RWPE1 (cell line): ENCODE measurements around the gene NIN.

ENCODE experiments used
- CTCF ChIA-PET: fragments of 350-600 bp; sonication (Branson Sonifier 250); formaldehyde crosslinking; extraction: SDS; loops from one replicate; lab custom pipeline; 2021; lab: Yijun Ruan, JAX
- POLR2A ChIA-PET: fragments of 400-600 bp; formaldehyde crosslinking; extraction: SDS; loops from one replicate; lab custom pipeline; 2020; ENCODE audit warnings: antibody characterized with exemption; ENCODE audit not compliant: low non-redundant PET; lab: Yijun Ruan, JAX
- DNase-seq: peaks from one replicate; pipeline ENCODE4 v3.0.0; 2012; ENCODE audit warnings: low spot score
- H3K27ac ChIP-seq: fragments of 450-650 bp; 2 replicates; pipeline ENCODE4 v1.5.1; 2017
- TF ChIP-seq, protein P1 (sequence below): fragments of 450-650 bp; conservative IDR thresholded peaks from 2 replicates; pipeline ENCODE4 v1.5.1; 2017; ENCODE audit warnings: low read depth, mild to moderate bottlenecking

NIN gene

DNA sequence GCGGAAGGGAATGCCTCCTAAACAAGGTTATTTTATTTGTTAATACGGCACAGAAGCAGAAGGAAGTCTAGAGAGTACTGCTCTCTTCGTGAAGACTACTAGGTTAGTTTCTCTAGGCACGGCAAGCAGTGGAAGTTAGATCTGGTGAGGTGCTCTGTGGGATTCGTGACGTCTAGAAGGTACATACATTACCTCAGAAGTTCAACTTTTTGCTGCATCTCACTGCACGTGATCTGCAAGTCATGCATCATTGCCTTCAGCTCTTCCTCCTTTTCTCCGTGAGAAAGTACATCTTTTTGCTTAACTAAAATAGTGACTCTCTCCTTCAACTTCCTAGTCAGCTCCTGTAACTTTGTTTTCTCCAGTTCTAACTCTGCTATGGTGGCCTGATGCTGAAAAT lies 74.7 kb downstream of the NIN start:
- ChIA-PET CTCF (no interaction called here), POLR2A (no interaction called here)
- no peak for DNase-seq
- H3K27ac ChIP-seq, result no peak overlapping the region
- TF ChIP-seq, protein P1, sequence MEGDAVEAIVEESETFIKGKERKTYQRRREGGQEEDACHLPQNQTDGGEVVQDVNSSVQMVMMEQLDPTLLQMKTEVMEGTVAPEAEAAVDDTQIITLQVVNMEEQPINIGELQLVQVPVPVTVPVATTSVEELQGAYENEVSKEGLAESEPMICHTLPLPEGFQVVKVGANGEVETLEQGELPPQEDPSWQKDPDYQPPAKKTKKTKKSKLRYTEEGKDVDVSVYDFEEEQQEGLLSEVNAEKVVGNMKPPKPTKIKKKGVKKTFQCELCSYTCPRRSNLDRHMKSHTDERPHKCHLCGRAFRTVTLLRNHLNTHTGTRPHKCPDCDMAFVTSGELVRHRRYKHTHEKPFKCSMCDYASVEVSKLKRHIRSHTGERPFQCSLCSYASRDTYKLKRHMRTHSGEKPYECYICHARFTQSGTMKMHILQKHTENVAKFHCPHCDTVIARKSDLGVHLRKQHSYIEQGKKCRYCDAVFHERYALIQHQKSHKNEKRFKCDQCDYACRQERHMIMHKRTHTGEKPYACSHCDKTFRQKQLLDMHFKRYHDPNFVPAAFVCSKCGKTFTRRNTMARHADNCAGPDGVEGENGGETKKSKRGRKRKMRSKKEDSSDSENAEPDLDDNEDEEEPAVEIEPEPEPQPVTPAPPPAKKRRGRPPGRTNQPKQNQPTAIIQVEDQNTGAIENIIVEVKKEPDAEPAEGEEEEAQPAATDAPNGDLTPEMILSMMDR, result no peak

DNA sequence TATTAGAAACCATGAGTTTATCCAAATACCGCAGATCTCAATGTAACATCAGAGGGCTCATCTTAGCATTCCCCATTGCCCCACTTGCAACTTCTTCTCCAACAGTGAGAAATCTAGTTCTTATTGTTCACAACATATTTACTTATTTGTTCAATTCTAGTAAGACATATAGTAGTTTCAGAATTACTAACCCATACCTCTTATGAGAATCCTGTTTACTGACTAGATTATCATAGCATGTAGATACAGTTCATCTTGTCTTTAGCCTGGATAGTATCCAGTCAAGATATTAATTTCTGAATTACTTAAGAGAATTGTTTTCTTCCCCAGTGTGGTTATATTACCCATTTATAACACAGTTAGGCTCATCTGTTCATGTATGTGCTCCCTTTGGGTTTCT lies 80.6 kb downstream of the NIN start:
- TF ChIP-seq, protein P1, result no peak
- no peak for DNase-seq

DNA sequence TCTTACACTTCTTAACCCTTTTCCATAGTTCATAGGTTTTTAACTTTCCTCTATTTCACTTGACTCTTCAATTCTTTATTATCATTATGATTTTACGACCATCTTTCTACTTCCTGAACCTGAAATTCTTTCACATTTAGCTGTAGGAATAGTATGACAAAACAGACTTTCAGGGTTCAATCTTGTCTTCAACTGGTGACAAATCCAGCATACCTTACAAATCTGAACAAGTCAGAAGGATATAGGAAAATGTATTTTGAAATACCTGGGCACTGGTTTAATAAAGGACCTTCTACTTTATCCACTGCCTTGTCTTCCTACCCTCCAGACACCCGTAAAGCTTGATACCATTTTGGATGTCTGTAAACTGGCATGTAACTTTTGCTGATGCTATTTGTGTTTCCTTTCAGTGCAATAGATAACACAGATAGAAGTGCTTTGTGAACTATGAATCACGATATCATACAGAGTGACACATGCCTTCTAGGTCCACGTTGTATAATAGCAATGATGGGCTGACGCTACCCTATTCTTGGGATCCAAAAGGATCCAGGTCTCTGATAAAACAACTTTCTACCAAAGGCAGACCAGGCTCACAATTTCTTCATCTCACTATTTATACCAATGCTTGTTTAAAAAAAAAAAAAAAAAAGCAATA lies 85.4 kb downstream of the NIN start:
- CTCF ChIA-PET, result interaction anchor here (0.7 kb wide), 1 partner anchor 27 kb away, joined by 3 read pairs; no protein-coding TSS in a partner anchor
- no peak overlapping the region for H3K27ac ChIP-seq
- TF ChIP-seq, protein P1, result no peak
- DNase-seq, result no peak
- POLR2A ChIA-PET, result no interaction called here

More for the DNA sequence above, 80.6 kb downstream of the NIN start:
- H3K27ac ChIP-seq, result no peak overlapping the region
- POLR2A ChIA-PET, result no interaction called here
- CTCF ChIA-PET, result no interaction called here

DNA sequence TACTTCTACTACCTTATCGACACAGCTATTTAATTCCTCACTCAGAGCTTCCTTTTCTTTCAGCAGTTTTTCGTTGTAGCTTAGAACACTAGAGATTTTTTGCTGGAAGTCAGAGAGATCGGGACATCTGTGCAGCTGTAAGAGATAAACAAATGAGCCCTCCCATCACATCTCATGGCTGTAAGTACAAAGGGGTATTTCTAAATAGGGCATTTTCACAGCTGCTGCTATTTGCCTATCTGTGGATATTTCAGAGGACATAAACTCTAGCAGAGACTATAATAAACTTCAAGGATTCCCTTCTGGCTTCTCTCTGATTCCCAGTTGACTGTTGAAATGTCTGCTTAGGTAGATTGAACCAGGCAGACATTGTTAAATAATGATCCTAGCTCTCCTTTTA lies 86.7 kb downstream of the NIN start:
- POLR2A ChIA-PET, result no interaction called here
- CTCF ChIA-PET, result no interaction called here
- TF ChIP-seq, protein P1, result no peak
- H3K27ac ChIP-seq, result no peak overlapping the region
- no peak for DNase-seq

DNA sequence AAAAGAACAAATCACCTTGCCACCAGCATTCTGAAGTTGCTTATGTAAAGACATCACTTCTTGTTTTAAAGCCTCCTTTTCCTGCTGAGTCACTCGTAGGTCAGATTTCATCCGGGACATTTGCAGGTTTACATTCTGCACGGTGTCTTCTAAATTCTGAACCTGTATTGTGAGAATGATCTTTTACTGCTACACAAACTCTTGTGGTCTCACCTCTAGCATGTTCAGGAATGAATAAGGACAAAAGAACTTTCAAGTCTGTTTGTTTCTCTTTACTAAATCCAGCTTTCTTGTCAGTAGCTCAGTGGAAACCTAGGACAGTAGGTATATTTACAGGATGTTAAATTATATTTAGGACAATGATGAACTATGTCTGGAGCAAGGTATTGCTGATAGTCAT lies 89.4 kb downstream of the NIN start:
- TF ChIP-seq, protein P1, result no peak
- H3K27ac ChIP-seq, result no peak overlapping the region
- CTCF ChIA-PET, result interaction anchor here (1.0 kb wide), 1 partner anchor 27 kb away, joined by 3 read pairs; no protein-coding TSS in a partner anchor
- POLR2A ChIA-PET, result no interaction called here
- DNase-seq, result peak; percentile 51

DNA sequence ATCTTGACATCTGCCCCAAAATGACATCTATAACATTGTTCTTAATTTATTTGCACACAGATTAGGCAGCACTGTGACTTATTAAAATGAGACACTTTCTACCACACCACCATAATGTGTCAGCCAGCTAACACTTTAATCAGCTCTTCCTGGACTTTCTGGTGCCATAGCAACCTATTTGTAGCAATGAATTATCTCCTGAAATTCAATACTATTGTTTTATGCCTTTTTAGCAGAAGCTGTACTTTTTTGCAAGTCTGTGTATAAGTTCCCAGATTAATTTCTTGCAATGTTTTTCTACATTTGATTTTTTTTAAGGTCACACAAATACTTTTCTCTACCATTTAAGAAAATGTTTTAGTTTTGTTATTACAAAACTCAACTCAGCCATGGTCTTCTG lies 90.1 kb downstream of the NIN start:
- CTCF ChIA-PET, result no interaction called here
- TF ChIP-seq, protein P1, result no peak
- POLR2A ChIA-PET, result no interaction called here
- H3K27ac ChIP-seq, result no peak overlapping the region
- no peak for DNase-seq
